RPMI8226 (cell line): ENCODE data around the gene FBXL16.
"Not testable (repeated sequence)": the region's sequence is repeated elsewhere in the genome, so short reads cannot be mapped to it uniquely, and the experiment has no call there.

ENCODE experiments used
- DNase-seq: peaks from one replicate; pipeline ENCODE4 v3.0.0-alpha.2; 2015

The FBXL16 gene, protein sequence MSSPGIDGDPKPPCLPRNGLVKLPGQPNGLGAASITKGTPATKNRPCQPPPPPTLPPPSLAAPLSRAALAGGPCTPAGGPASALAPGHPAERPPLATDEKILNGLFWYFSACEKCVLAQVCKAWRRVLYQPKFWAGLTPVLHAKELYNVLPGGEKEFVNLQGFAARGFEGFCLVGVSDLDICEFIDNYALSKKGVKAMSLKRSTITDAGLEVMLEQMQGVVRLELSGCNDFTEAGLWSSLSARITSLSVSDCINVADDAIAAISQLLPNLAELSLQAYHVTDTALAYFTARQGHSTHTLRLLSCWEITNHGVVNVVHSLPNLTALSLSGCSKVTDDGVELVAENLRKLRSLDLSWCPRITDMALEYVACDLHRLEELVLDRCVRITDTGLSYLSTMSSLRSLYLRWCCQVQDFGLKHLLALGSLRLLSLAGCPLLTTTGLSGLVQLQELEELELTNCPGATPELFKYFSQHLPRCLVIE

DNA sequence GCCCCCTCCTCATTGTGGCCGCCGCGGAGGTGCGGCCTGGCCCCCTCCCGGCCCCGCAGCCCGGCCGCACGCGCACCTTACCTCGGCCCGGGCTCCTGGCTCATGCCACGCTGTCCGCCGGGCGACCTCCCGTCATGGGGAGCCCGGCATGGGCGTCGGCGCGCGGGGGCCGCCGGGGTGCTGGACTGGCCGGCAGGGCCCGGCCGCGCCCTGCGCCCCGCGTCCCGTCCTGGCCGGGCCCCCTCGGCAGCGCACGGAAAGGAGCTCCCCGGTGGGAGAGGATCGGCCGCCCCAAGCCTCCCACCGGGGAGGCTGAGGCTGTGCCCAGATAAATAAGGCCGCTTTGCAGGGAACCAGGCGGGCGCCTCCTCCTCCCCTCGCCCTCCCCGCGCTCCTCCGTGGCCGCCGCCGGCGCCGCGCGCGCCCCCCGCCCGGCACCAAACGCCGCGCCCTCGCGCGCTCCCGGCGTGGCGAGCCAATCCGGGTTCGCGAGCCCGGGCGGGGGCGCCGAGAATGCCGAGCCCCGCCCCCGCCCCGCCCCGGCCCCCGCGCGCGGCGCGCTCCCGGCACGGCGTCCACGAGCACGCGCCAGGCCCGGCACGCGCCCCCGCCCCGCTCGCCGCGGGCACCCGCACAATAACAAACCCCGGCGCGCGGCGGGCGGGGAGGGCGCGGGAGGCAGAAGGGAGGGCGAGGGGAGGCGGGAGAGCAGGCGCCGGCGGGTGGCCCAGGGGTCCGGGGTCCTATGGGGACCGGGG lies at the start of gene FBXL16:
Gene FBXL16, minus strand, starts transcription at position 371 of the 758 bp plus-strand sequence. CDS start 8,396 bp downstream, outside the sequence.
- DNase-seq = no peak

DNA sequence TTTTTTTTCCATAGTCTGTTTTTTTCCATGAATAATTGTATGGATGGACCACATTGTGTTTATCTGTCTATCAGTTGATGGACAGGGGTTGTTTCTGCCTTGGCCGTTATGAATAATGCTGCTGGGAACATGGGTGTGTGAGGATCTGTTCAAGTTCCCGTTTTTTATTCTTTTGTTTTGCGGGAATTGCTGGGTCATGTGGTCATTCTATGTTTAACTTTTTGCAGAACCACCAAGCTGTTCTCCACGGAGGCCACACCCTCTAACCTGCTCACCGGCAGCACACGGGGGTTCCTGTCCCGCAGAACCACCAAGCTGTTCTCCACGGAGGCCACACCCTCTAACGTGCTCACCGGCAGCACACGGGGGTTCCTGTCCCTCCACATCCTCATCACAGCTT lies 49.1 kb upstream of the FBXL16 start:
- no peak for DNase-seq

DNA sequence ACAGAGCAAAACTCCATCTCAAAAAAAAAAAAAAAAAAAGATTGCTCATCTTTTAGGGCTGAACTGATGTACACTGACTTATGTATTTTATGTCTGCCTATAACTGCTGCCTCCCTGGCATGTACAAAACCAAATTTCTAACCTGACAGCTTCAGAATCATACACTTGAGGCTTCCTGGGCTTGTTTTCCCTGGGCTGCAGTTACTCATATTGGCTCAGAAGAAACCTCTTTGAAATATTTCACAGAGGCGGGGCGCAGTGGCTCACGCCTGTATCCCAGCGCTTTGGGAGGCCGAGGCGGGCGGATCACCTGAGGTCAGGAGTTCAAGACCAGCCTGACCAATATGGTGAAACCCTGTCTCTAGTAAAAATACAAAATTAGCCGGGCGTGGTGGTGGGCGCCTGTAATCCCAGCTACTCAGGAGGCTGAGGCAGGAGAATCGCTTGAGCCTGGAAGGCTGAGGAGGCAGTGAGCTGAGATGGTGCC lies 48.6 kb upstream of the FBXL16 start:
- DNase-seq = not testable (repeated sequence)

DNA sequence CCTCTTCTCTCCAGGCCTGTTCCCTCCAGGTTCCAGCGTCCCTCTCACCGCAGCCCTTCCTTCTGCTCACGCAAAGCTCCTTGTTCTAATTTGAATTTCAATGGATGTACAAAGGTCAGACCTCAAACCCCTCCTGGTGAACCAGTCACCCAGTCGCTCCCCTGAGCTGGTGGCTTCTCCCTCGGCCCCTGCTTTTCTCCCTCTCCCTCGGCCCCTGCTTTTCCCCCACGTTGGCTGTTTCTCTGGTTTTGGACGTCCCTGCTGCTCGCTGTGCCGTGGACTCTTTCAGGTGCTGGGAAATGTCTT lies 46.4 kb upstream of the FBXL16 start:
- no peak for DNase-seq

DNA sequence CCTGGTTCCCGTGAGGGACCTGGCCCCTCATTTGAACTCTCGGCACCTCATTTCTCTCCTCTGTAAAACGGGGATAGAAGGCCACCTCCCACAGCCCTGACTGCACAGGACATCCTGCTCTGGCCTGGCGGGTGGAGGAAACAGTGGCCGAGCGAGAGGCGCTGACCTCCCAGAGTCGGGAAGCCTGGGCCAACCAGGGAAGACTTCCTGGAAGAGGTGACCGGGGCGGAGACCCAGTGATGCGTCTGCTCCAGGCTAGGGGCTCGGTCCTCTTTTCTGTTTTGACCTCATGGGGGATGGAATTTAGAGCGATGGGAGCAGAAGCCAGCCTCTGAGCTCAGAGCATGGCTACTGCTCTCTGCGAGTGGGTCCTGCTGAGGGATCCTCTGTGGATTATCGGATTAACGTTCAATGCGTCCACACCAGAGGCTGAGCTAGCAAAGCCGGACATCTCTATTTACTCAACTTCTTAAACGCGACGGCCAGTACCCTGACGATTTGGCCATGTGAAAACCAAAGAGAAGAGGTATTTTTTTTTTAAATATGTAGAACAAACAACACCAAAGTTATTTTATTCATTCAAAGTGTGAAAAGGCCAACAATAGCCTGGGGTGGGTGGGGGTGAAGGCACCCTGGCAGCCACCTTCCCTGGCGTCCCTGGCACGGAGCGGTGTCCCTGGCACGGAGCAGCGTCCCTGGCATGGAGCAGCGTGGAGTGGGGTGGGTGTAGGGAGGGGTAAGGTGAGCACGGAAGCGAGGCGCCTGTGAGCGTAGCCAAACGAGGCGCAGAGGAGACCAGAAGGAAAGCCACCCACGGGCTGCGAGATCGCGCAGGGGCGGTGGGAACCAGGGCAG lies 45.8 kb upstream of the FBXL16 start:
- no peak for DNase-seq

DNA sequence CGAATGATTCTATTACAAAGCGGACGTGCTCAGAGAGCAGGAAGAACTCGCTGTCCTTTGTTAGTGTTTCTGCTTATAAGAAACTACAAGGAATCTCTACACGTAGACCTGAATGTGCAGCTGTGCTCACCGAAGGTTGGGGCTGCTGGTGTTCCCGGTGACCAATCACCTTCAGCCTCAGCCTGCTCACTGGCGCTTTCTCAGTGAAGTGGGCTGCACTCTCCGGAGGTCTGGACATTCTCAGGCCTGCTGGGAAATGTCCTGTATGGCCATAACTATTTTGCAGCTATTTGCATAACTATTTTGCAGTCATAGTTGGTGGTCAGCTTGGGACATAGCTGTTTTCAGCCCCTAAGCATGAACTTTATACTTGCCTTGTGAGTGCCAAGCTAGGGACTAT lies 44.9 kb upstream of the FBXL16 start:
- no peak for DNase-seq

DNA sequence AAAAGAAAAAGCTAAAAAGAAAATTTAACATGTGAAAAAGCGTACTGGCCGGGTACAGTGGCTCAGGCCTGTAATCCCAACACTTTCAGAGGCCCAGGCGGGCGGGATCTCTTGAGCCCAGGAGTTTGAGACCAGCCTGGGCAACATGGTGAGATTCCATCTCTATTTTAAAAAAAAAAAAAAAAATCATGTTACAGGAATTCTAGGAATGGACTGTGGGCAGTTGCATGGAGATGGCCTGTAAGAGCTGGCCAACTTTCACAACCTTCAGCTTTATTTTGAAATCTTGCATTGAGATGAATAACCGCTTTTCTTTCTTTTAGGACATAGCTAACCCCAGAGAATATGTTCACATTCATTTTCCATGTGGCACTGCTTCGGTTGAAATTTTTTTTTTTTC lies 43.4 kb upstream of the FBXL16 start:
- no peak for DNase-seq

DNA sequence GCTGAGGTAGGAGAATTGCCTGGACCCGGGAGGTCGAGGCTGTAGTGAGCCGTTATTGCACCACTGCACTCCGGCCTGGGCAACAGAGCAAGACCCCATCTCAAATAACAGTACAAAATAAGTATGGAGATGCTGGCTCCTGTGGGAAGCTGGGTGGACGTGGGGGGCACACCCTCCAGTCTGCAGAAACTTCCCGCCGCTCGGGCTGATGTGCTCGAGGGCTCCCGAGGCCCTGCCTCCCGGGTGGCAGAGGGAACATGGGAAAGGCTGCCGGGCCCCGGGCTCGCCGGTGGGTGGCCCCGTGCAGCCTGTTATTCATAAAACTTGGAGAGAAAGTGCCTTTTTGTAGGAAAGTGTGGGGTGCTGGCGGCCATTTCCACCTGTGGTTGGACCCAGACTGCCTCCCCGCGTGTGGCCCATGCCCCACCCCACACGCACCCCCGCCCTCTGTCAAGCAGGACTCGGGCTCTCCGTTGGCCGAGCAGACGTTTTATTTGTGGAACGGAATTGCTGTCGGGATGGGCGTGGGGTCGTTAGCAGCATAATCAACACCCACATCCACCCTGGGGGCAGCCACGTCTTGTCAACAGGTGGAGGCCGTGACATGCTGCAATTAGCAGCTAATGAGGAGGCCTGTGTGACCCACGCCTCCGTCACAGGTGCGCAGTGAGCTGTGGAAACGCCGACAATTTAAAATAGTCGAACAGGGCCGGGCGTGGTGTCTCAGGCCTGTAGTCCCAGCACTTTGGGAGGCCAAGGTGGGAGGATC lies 42.6 kb upstream of the FBXL16 start:
- no peak for DNase-seq

DNA sequence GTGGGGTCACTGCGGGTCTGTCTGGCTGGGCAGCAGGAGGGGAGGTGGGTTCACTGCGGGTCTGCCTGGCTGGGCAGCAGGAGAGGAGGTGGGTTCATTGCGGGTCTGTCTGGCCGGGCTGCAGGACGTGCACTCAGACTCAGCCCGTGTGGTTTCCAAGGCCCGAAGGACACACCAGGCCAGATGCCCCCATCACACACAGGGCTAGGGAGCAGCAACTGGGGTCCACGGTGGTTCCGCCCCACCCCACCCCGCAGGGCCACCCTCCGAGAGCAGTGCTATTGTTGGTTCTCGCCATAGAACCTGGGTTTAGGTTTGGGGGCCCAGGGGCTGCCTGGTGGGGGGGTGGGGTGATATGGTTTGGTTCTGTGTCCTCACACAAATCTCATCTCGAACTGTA lies 41.0 kb upstream of the FBXL16 start:
- DNase-seq = no peak

DNA sequence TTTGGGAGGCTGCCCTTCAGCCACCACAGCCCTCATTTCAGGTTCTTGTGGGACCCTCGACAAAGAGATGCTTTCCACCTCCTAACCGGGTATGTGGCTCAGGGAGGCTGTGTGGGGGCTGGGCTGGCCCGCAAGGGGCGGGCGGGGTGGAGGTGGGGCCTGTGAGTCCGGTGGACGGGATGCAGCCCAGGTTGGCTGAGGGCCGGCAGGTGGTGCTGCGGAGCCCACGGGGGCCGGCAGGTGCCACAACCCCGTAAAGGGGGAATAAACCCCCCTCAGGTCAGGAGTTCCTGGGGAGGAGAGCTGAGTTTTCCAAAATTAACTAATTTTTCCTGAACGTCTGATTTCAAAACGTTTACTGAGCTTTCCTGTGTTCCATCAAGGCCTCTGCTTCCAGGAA lies 40.1 kb upstream of the FBXL16 start:
- DNase-seq = peak; percentile 73

DNA sequence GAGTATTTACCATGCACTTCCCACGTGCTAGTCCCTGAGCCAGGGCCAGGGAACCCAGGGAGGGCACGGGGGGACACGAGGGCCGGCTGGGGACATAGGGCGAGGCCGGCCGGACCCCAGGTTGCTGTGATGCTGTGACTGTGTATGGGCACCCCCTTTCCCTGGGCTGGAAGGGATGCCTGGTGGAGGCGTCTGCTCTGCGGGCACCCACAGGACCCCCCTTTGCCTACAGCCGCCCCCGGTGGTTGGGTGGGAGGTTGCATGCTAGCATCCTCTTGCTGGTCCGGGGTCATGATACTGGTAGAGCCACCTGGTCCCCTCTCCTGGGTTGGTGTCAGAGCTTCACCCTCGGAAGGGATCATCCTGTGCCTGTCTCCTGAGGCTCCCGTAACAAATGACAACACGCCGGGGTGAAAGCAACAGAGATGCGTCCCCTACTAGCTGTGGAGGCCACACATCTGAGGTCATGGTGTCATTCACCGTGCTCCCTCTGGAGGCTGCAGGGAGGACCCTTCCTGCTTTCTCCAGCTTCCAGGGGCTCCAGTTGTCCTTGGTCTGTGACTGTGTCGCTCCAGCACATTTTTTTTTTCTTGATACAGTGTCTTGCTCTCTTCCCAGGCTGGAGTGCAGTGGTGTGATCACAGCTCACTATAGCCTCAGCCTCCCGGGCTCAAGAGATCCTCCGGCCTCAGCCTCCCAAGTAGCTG lies 38.3 kb upstream of the FBXL16 start:
- no peak for DNase-seq

DNA sequence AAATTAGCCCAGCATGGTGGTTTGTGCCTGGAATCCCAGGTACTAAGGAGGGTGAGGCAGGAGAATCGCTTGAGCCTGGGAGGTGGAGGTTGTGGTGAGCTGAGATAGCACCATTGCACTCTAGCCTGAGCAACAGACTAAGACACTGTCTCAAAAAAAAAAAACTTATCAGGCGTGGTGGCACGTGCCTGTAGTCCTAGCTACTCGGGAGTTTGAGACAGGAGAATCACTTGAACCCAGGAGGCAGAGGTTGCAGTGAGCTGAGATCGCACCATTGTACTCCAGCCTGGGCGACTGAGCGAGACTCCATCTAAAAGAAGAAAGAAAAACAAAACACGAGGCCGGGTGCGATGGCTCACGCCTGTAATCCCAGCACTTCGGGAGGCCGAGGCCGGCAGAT lies 37.3 kb upstream of the FBXL16 start:
- DNase-seq = not testable (repeated sequence)

DNA sequence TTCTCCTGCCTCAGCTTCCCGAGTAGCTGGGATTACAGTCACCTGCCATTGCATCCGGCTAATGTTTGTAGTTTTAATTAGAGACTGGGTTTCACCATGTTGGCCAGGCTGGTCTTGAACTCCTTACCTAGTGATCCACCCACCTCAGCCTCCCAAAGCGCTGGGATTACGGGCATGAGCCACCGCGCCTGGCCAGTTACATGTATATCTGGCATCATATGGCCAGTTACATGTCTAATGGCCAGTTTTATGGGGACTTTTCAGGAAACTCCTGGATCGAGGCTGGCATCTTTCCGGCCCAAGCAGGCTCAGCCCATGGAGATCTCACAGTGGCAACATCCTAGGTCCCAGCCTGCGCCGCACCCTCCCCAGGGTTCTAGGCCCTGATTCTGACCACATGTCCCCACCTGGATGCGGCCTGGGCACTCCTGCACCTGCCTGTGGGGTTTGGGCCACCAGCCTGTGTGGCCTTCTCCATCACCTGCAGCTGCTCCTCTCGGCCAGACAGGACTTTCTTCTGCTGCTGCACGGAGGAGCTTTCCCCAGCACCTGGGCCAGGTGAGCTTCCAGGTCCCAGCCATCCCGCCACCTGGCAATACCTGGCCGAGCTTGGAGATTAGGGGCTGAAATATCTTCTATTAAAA lies 36.5 kb upstream of the FBXL16 start:
- DNase-seq = peak; percentile 66

DNA sequence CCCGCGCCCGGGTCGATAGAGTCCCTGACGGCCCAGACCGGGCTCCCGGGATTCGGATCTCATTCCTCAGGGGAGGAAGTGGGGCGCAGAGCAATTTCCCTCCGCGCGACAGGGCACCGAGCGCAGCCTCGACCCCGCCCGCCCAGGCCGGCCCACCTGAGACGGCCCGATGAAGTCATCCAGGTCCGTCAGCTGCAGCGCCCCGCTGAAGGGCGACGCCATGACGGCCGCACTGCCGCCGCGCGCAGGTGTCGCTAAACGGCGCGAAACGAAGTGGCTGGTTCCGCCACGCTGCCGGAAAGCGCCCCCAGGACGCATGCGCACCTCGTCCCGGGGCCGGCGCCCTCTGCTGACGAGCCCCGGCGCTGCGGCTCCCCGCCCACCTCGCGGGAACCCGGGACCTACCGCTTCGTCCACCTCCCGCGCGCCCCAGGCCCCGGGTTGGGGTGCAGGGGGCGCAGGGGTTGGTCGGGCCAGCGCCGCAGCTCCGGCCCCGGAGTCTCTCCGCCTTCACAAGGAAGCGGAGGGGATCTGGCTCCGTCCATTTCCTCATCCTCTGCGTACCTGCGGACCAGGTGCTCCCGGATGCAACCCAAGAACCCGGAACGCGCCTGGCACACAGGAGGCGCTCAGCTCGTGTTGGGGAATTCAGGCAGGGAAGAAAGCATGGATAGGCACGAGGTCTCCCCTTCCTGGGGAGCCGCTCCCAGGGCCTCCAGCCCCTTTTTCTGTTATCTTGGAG lies 35.3 kb upstream of the FBXL16 start, which contains the start of gene CIAO3:
Gene CIAO3, minus strand, starts transcription at position 234 of the 742 bp plus-strand sequence. Its CDS starts 12 bp downstream, at position 222.
- DNase-seq = peak; percentile 97

DNA sequence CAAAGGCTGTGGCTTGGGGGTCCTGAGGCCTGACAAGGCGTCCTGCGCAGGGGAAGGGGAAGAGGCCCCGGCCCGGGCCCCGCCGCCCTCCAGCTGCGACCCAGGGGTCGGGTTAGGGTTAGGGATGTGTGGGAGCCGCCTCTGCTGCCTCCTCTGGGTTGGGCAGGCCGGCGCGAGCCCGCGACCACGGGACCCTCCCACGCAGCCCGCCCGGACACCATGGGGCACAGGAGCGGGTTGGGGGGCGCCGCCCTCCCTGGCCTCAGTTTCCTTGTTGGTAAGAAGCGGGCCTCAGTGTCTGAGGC lies 34.8 kb upstream of the FBXL16 start:
- DNase-seq = no peak

DNA sequence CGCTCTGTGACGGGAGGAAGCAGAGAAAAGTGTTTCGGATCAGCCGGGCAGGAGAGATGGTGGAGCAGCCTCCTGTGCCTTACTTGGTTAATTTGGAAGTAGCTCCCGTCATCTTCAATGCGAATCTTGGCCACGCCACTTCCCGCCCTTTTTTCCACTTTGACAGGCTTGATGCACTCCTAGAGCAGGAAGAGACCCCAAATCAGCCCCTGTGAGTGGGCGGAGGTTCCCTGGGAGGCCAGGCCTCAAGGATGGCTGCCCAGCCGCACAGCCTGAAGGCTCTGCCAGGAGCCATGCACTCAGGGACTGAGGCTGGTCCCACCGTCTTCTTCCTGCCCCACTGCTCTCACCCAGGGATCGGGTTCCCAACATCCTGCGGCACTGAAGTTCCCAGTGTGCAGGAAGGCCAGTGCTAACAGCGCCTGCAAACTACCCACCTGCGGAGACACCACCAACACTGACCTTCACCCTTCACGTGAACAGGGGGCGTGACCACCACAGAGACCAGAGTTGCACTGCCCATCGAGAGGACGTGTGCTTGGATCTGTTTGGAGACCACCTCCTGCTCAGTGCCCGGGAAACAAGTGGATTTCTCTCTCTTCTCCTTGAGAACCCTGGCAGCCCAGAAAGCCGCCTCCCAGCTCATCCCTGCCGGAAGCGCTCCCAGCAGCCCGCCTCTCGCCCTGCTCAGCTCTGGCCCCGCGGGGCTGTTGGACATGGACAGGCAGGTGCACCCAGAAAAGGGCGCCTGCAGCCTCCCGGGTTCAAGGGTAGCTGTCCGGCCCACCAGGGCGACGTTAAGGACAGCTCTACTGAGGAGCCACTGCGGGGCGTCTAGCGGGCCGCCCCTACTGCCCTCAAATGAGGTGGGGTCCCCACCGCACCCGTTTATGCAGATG lies 34.2 kb upstream of the FBXL16 start:
- DNase-seq = no peak

DNA sequence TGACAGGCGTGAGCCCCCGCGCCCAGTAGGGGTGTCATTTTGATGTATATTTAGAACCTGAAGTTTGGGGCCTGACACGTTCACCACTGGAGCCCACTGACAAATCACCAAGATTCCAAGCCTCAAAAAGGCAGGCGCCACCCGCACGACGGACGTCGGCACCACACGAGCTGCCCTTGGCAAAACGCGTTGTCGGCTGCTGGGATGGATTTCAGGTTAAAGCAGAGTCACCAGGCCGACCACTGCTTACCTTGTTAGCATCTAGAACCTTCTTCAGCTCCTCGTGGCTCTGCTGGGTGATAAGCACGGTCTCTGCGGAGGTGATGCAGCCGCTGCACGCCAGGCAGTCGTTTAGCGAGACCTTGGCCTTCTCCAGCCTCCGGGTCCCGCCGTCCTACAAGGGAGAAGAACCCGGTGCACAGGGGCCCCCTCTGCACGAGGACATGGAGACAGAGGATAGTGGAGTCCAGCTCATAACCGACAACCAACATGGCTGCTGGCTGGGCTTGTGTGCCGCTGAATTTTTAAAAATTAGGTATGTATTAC lies 31.4 kb upstream of the FBXL16 start:
- DNase-seq = no peak

DNA sequence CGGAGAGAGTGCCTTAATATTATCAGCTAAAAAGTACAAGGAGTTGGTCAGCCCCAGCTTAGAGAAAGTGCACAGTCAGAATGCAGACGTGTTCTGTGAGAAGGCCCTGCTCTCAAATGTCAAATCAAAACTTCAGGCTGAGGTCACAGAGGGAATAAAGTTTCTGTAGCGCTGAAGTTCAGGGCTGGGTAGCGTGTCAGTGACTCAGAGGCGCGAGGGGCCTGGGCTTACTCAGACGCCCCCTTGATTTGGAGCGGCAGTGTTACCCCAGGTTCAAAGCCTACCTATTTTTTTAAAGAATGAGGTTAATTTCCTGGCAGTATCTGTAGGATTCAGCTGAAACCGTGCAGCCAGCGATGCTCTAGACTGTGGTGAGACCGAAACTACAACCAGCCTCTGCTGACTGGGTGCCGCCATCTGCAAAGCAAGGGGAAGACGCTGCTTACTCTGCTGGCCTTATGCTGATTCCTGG lies 30.4 kb upstream of the FBXL16 start:
- DNase-seq = peak; percentile 80
